ENCODE measurements around the gene TEX53. TPM values are rescaled to one million over a fixed set of nuclear protein-coding genes. Genes with fewer than 3 reads are reported as not detected.

The TEX53 gene
- total and polyA plus RNA-seq, 4 donors = not detected

DNA sequence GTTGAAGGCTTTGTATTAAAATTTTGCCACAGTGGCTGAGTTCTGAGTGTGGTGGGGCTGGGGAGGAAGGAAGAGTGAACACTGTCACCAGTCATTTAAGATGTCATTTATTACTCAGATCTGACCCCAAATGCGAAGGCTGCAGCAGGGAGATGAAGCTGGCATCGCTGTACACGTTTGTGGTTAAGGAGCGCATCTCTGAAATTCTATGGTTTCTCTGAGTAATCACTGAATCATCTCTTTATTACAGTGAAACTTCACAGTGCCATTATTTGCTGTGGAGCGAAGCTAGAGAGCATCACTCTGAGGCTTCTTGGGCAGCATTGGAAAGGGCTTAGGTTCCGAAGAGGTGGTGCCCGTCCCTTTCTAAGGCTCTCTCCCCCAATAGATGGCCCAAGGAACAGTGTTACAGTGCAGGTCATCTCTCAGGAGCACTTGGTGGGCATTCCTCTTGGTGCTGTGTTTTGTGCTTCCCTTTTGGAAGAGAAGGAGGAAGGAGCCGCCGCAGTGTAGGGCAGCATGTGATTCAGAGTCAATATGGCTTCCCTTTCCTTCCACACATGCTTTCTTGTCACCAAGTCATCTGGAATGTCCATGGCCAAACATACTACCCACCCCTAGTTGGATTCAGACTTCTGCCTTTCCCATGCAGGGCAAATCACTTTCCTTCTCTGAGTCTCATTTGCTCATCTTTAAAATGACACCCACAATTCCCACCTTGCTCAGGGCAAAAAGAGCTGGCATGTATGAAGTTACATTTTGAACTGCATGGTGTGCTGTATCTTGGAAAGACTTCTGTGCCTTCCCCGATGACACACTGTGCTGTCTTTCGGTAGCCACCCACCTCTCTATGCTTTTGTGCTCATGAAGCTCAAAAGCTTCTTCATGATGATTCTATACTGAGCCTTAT lies 33.7 kb upstream of the TEX53 start:
- Histone ChIP-seq H3K4me3 (ENCODE audit: low read depth, low read length) (no peak overlapping the region), H3K27me3 (ENCODE audit: control insufficient read depth, insufficient read depth, low read length) (no peaks in the 10 kb centered on the region), H3K9me3 (ENCODE audit: control insufficient read depth, insufficient read depth, low read length) (no peaks in the 10 kb centered on the region), H3K36me3 (ENCODE audit: control insufficient read depth, insufficient read depth, low read length) (no peaks in the 10 kb centered on the region), H3K27ac (ENCODE audit: low read depth, low read length) (no peak overlapping the region), H3K4me1 (ENCODE audit: control insufficient read depth, insufficient read depth, low read length) (no peaks in the 10 kb centered on the region)
- DNase-seq (ENCODE audit: low read depth in 4 of 6, low spot score in 6 of 6) = no peak
- 62% methylated on average over 2 of the region's 11 CpGs for WGBS (ENCODE audit: insufficient coverage)

- Histone ChIP-seq H3K27me3 (ENCODE audit: control insufficient read depth, insufficient read depth, low read length) (no peaks in the 10 kb centered on the region), H3K4me1 (ENCODE audit: control insufficient read depth, insufficient read depth, low read length) (no peaks in the 10 kb centered on the region), H3K27ac (ENCODE audit: low read depth, low read length) (no peak overlapping the region), H3K4me3 (ENCODE audit: low read depth, low read length) (no peak overlapping the region), H3K36me3 (ENCODE audit: control insufficient read depth, insufficient read depth, low read length) (no peaks in the 10 kb centered on the region), H3K9me3 (ENCODE audit: control insufficient read depth, insufficient read depth, low read length) (no peaks in the 10 kb centered on the region)
- no peak for DNase-seq (ENCODE audit: low read depth in 4 of 6, low spot score in 6 of 6)
- no CpG with 5 or more reads among the region's 4 CpGs for WGBS (ENCODE audit: insufficient coverage)
Measured at GRCh38 chr9:114690308-114690707, 32.7 kb upstream of the TEX53 start.

GRCh38 chr9:114689813-114690212 lies 32.2 kb upstream of the TEX53 start:
- no peak for DNase-seq (ENCODE audit: low read depth in 4 of 6, low spot score in 6 of 6)
- H3K27ac ChIP-seq (ENCODE audit: low read depth, low read length) = no peak overlapping the region
- no peak overlapping the region for H3K4me3 ChIP-seq (ENCODE audit: low read depth, low read length)
- H3K4me1 ChIP-seq (ENCODE audit: control insufficient read depth, insufficient read depth, low read length) = no peaks in the 10 kb centered on the region
- H3K9me3 ChIP-seq (ENCODE audit: control insufficient read depth, insufficient read depth, low read length) = no peaks in the 10 kb centered on the region
- 92% methylated on average over 6 of the region's 7 CpGs for WGBS (ENCODE audit: insufficient coverage)
- H3K27me3 ChIP-seq (ENCODE audit: control insufficient read depth, insufficient read depth, low read length) = no peaks in the 10 kb centered on the region
- no peaks in the 10 kb centered on the region for H3K36me3 ChIP-seq (ENCODE audit: control insufficient read depth, insufficient read depth, low read length)

GRCh38 chr9:114688909-114689610 lies 31.5 kb upstream of the TEX53 start:
- Histone ChIP-seq H3K4me3 (ENCODE audit: low read depth, low read length) (no peak overlapping the region), H3K4me1 (ENCODE audit: control insufficient read depth, insufficient read depth, low read length) (no peaks in the 10 kb centered on the region), H3K9me3 (ENCODE audit: control insufficient read depth, insufficient read depth, low read length) (no peaks in the 10 kb centered on the region), H3K36me3 (ENCODE audit: control insufficient read depth, insufficient read depth, low read length) (no peaks in the 10 kb centered on the region), H3K27me3 (ENCODE audit: control insufficient read depth, insufficient read depth, low read length) (no peaks in the 10 kb centered on the region), H3K27ac (ENCODE audit: low read depth, low read length) (no peak overlapping the region)
- no peak for DNase-seq (ENCODE audit: low read depth in 4 of 6, low spot score in 6 of 6)
- no CpG with 5 or more reads among the region's 3 CpGs for WGBS (ENCODE audit: insufficient coverage)

DNA sequence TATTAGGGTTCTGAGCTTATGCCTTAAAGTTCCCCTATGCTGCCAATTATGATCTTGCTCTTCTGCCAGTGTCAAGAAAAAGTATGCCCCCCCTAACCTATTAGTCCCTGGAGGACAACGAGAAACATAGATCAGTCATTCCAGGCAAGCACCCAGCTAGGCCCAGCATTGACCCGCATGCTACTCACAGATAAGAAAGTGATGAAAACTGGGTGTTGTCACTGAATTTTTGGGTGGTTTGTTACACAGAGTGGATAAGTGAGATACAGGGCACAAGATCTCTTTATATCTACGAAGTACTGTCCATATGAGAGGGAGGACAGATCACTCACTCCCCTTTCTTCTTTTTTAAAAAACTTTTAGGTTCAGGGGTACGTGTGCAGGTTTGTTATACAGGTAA lies 30.8 kb upstream of the TEX53 start:
- no peak overlapping the region for H3K4me3 ChIP-seq (ENCODE audit: low read depth, low read length)

GRCh38 chr9:114687034-114687433 lies 29.4 kb upstream of the TEX53 start:
- Histone ChIP-seq H3K27ac (ENCODE audit: low read depth, low read length) (no peak overlapping the region), H3K27me3 (ENCODE audit: control insufficient read depth, insufficient read depth, low read length) (no peaks in the 10 kb centered on the region), H3K9me3 (ENCODE audit: control insufficient read depth, insufficient read depth, low read length) (no peaks in the 10 kb centered on the region), H3K4me3 (ENCODE audit: low read depth, low read length) (no peak overlapping the region), H3K4me1 (ENCODE audit: control insufficient read depth, insufficient read depth, low read length) (no peaks in the 10 kb centered on the region), H3K36me3 (ENCODE audit: control insufficient read depth, insufficient read depth, low read length) (no peaks in the 10 kb centered on the region)
- DNase-seq (ENCODE audit: low read depth in 4 of 6, low spot score in 6 of 6) = no peak

More for the DNA sequence above, 30.8 kb upstream of the TEX53 start:
- no CpG with 5 or more reads among the region's 4 CpGs for WGBS (ENCODE audit: insufficient coverage)
- no peak for DNase-seq (ENCODE audit: low read depth in 4 of 6, low spot score in 6 of 6)
- Histone ChIP-seq H3K9me3 (ENCODE audit: control insufficient read depth, insufficient read depth, low read length) (no peaks in the 10 kb centered on the region), H3K27me3 (ENCODE audit: control insufficient read depth, insufficient read depth, low read length) (no peaks in the 10 kb centered on the region), H3K27ac (ENCODE audit: low read depth, low read length) (no peak overlapping the region), H3K36me3 (ENCODE audit: control insufficient read depth, insufficient read depth, low read length) (no peaks in the 10 kb centered on the region), H3K4me1 (ENCODE audit: control insufficient read depth, insufficient read depth, low read length) (no peaks in the 10 kb centered on the region)

- H3K27ac ChIP-seq (ENCODE audit: low read depth, low read length) = no peak overlapping the region
- 100% methylated on average over 2 of the region's 5 CpGs for WGBS (ENCODE audit: insufficient coverage)
- no peak for DNase-seq (ENCODE audit: low read depth in 4 of 6, low spot score in 6 of 6)
- H3K36me3 ChIP-seq (ENCODE audit: control insufficient read depth, insufficient read depth, low read length) = no peaks in the 10 kb centered on the region
- no peaks in the 10 kb centered on the region for H3K9me3 ChIP-seq (ENCODE audit: control insufficient read depth, insufficient read depth, low read length)
- no peaks in the 10 kb centered on the region for H3K27me3 ChIP-seq (ENCODE audit: control insufficient read depth, insufficient read depth, low read length)
- H3K4me3 ChIP-seq (ENCODE audit: low read depth, low read length) = no peak overlapping the region
- no peaks in the 10 kb centered on the region for H3K4me1 ChIP-seq (ENCODE audit: control insufficient read depth, insufficient read depth, low read length)
Measured at GRCh38 chr9:114685951-114686350, 28.3 kb upstream of the TEX53 start.

DNA sequence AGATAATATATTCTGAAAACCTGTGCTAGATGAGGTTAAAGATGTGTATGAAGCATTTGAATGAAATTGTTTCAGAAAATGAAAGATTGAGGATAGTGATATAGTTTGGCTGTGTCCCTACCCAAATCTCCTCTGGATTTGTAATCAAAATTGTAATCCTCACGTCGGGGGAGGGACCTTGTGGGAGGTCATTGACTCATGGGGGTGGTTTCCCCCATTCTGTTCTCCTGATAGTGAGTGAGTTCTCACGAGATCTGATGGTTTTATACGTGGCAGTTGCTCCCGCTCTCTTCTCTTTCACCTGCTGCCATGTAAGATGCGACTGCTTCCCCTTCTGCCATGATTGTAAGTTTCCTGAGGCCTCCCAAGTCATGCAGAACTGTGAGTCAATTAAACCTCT lies 26.4 kb upstream of the TEX53 start:
- WGBS (ENCODE audit: insufficient coverage) = 86% methylated on average over 3 of the region's 6 CpGs
- Histone ChIP-seq H3K4me3 (ENCODE audit: low read depth, low read length) (no peak overlapping the region), H3K9me3 (ENCODE audit: control insufficient read depth, insufficient read depth, low read length) (no peaks in the 10 kb centered on the region), H3K27ac (ENCODE audit: low read depth, low read length) (no peak overlapping the region), H3K36me3 (ENCODE audit: control insufficient read depth, insufficient read depth, low read length) (no peaks in the 10 kb centered on the region), H3K27me3 (ENCODE audit: control insufficient read depth, insufficient read depth, low read length) (no peaks in the 10 kb centered on the region), H3K4me1 (ENCODE audit: control insufficient read depth, insufficient read depth, low read length) (no peaks in the 10 kb centered on the region)
- no peak for DNase-seq (ENCODE audit: low read depth in 4 of 6, low spot score in 6 of 6)

GRCh38 chr9:114682846-114683245 lies 25.2 kb upstream of the TEX53 start:
- Histone ChIP-seq H3K36me3 (ENCODE audit: control insufficient read depth, insufficient read depth, low read length) (no peaks in the 10 kb centered on the region), H3K4me1 (ENCODE audit: control insufficient read depth, insufficient read depth, low read length) (no peaks in the 10 kb centered on the region), H3K27me3 (ENCODE audit: control insufficient read depth, insufficient read depth, low read length) (no peaks in the 10 kb centered on the region), H3K9me3 (ENCODE audit: control insufficient read depth, insufficient read depth, low read length) (no peaks in the 10 kb centered on the region), H3K27ac (ENCODE audit: low read depth, low read length) (no peak overlapping the region), H3K4me3 (ENCODE audit: low read depth, low read length) (no peak overlapping the region)
- no peak for DNase-seq (ENCODE audit: low read depth in 4 of 6, low spot score in 6 of 6)
- no CpG with 5 or more reads among the region's 3 CpGs for WGBS (ENCODE audit: insufficient coverage)
